HG03135 (cell line): ENCODE data around the gene PEAK3.
"Not testable (repeated sequence)": the region's sequence is repeated elsewhere in the genome, so short reads cannot be mapped to it uniquely, and the experiment has no call there.

Experiments
- ATAC-seq: cut with Tn5 transposase; IDR thresholded peaks from one replicate; pipeline ENCODE4 v1.9.1; 2021; ENCODE audit warnings: mild to moderate bottlenecking, moderate library complexity; ENCODE audit not compliant: unreplicated experiment

Gene PEAK3

GRCh38 chr19:2289714-2290435 lies 7.9 kb upstream of the PEAK3 start:
- no peak for ATAC-seq

DNA sequence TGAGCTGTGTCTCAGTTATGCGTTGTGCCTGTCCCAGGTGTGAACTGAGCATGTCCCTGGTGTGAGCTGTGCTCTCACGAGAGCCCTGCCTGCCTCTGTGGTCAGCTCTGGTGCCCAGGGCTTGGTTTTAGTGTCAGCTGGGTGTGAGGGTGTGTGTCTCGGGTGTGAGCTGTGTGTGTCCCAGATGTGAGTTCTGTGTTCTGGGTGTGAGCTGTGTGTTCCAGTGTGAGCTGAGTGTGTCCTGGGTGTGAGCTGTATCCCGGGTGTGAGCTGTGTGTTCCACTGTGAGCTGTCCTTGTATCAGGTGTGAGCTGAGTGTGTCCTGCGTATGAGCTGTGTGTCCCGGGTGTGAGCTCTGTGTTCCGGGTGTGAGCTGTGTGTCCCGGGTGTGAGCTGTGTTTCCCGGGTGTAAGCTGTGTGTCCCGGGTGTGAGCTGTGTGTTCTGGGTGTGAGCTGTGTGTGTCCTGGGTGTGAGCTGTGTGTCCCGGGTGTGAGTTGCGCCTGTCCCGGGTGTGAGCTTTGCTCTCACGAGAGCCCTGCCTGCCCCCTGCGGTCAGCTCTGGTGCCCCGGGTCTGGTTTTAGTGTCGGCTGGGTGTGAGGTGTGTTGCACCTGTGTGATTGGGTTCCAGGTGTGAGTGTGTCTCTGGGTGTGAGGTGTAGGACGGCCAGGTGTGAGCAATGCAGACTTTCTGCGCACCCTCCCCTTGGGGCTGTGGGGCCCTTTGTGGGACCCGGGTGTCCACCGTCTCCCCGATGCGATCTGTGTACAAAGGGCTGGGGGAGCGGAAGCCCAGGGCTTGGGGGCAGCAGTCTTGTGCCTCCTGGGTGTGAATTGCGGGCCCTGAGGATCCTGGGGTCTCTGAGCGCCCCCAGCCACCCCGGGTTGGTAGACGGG lies 7.1 kb upstream of the PEAK3 start:
- ATAC-seq: no peak

- ATAC-seq: no peak
Observed at GRCh38 chr19:2288338-2288817, 6.4 kb upstream of the PEAK3 start.

DNA sequence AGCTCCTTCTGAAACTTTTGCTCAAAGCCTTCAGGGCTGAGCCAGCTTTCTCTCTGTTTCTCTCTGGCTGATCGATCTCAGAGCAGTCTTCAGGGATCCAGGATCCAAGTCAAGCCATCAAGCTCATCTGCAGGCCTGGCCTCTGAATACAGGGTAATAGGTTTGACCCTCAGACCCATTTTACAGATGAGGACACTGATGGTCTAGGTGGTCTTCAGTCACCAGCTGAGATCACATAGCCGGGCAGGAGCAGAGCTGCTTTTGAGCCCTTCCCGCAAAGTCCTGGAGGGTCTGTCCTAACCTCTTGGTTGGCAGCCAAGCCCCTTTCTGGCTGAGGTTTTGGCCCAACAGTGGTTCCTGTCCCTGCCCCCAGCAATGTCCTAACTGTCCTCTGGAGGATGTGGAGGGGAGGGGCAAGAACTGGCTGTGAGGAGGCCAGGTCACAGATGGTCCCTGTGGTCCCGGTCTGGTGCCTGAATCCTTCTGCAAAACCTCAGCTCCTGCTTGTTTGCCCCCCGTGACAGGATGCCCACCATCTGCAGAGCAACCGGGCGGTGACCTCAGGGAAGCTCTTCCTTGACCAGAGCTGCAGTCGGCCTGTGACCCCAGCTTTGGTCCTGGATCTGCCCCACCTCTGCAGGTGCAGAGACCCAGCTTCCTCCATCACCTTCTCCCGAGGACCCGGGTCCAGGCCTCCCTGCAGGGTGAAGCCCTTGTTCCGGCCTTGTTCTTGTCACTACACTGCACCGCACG lies 5.8 kb upstream of the PEAK3 start:
- no peak for ATAC-seq

GRCh38 chr19:2286402-2287140 lies 4.6 kb upstream of the PEAK3 start:
- no peak for ATAC-seq

- ATAC-seq: no peak
Observed at GRCh38 chr19:2283835-2284507, 2.0 kb upstream of the PEAK3 start.

- no peak for ATAC-seq
Observed at GRCh38 chr19:2282862-2283237, 875 bp upstream of the PEAK3 start.

GRCh38 chr19:2281265-2282061 lies 512 bp downstream of the PEAK3 start:
- ATAC-seq: not testable (repeated sequence)

DNA sequence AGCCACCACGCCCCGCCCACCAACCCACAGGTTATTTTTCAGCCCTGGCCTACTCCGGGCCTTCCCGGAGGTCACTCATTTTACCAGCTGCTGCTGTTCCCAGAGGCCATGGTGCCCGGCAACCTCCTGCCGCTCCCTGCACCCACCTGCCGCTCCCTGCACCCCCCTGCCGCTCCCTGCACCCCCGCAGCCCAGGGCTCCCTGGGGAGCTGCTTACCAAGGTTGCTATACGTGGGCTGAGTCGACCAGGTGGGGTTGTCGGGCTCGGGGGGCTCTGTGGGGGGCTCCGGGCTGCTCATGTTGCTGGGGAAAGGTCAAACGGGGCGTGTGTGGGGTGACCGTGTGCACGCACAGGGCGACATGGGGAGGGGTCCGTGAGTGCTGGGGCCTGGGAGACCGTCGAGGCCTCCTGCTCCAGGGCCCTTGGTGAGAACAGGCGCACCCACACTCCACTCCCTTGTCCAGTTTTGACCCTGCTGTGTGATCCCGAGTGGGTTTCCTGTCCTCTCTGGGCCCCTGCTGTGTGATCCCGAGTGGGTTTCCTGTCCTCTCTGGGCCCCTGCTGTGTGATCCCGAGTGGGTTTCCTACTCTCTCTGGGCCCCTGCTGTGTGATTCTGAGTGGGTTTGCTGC lies 1.2 kb downstream of the PEAK3 start:
- no peak for ATAC-seq

DNA sequence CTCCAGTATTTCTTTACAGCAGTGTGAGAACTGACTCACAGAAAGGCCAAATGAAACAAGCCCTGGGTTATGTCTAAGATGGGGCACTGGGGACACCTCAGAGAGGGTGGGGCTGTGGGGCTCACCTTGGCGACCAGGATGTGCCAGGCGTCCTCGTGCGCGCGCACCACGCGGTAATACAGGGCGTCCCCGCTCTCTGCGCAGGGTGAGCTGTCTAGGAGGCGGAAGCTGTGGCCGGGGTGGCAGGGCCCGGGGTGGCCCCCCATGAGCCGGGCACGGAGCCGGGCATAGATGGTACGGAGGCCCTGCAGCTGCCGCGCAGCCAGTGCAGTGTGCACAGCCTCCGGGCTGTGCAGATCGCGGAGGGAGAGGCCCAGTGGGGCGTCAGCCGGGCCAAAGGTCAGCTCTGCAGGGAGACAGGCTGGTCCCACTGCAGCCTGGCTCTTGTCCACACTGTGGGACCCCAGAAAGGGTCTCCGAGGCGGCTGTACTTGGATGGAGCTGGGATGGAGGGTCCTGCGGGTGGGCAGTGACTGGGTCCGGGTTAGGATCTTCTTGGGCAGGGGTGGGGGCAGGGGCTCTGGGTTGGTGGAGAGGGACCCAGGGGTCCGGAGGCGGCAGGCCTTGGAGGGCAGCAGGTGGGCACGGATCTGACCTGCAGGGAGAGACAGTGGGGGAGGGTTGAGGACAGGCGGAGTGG lies 3.4 kb downstream of the PEAK3 start:
- no peak for ATAC-seq

- ATAC-seq: no peak
Observed at GRCh38 chr19:2277138-2277537, 4.8 kb downstream of the PEAK3 start.

GRCh38 chr19:2276429-2276986 lies 5.5 kb downstream of the PEAK3 start:
- ATAC-seq: no peak

DNA sequence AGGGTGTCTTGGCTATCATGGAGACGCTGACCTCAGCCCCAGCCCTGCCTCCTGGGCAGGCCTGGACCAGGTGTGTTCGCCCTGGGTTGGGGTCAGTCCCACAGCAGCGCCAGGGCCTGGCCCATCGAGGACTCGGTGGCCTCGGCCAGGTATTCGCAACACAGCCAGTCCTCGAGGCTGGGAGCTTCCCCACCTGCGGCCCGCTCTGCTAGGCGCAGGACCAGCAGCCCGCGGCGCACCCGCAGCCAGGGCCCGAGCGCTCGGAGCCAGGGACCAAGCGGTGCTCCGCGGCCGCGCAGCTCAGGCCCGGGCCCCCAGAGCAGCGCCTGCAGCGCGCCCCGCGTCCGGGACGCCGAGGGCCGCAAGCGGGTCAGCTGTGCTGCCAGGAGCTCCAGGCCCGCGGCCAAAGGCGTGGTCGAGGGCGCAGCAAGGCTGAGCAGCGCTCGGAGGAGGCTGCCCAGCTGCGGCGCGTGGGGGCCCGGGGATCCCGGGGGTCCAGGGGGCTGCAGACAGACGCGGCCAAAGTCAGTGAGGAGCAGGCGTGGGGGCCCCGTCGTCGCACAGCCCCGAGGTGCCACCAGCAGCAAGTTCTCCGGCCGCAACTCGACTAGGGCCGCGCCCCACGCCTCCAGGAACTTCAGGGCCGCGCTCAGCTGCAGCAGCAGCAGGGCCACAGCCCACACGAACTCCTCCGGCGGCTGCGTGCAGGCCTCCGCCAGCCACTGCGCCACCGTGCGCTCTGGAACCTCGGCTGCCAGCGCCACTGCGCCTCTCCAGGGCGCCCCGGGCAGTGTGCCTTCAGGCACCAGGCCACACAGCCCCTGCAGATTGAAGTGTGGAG lies 6.2 kb downstream of the PEAK3 start:
- ATAC-seq: no peak

GRCh38 chr19:2274931-2275535 lies 6.9 kb downstream of the PEAK3 start:
- no peak for ATAC-seq

DNA sequence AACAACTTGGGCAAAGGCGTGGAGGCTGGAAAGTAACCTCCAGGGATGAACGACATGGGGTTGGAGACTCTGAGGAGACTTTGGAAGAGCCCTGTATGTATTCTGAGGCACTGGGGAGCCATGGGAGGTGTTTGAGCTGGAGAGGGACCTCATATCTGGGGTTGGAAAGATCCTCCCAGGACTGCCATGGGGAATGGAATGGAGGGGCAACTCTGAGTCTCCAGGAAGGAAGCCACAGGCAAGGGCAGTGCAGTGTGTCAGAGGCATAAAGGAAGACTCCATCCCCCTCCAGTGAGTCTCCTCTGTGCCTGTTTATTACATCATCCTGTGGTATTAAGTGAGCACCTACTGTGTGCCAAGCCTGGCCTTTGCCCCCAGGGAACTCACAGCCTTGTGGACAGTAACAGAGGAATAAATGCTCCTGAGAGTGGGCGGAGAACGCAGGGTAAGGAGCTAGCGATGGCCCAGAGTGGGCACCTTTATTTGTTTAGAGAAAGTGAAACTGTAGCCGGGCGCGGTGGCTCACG lies 7.7 kb downstream of the PEAK3 start:
- no peak for ATAC-seq
